Superior temporal gyrus (tissue), 1 donor: Measurements from ENCODE around the gene NDUFS5.
"Not testable (repeated sequence)": the region's sequence is repeated elsewhere in the genome, so short reads cannot be mapped to it uniquely, and the experiment has no call there.

Experiments used
- DNase-seq: peaks from one replicate; pipeline ENCODE4 v3.0.0-alpha.2; 2016; ENCODE audit errors: extremely low spot score

NDUFS5 gene

GRCh38 chr1:39063775-39064174 lies 37.6 kb downstream of the NDUFS5 start:
- no peak for DNase-seq

GRCh38 chr1:39065542-39065941 lies 39.4 kb downstream of the NDUFS5 start:
- no peak for DNase-seq

- not testable (repeated sequence) for DNase-seq
Observed at GRCh38 chr1:39068227-39068626, 42.1 kb downstream of the NDUFS5 start.

- not testable (repeated sequence) for DNase-seq
Observed at GRCh38 chr1:39071557-39071956, 45.4 kb downstream of the NDUFS5 start.

GRCh38 chr1:39076127-39076798 lies 50.1 kb downstream of the NDUFS5 start:
- no peak for DNase-seq

- DNase-seq, result no peak
Observed at GRCh38 chr1:39076799-39077148, 50.6 kb downstream of the NDUFS5 start.

GRCh38 chr1:39080269-39080826 lies 54.2 kb downstream of the NDUFS5 start:
- DNase-seq, result peak; percentile 47

GRCh38 chr1:39080831-39081270 lies 54.7 kb downstream of the NDUFS5 start:
- no peak for DNase-seq

GRCh38 chr1:39081271-39082009 lies 55.3 kb downstream of the NDUFS5 start:
- no peak for DNase-seq

- peak; percentile 18 for DNase-seq
Observed at GRCh38 chr1:39082010-39082799, 56.1 kb downstream of the NDUFS5 start.

- DNase-seq, result no peak
Observed at GRCh38 chr1:39082811-39083576, 56.8 kb downstream of the NDUFS5 start.

GRCh38 chr1:39084191-39084590 lies 58.0 kb downstream of the NDUFS5 start:
- no peak for DNase-seq
